Measurements from ENCODE around the gene PDE4D.

PDE4D gene

GRCh38 chr5:59221769-59222168 is 671.8 kb downstream of the PDE4D start:
- Histone ChIP-seq H3K27ac (ENCODE audit: low read depth, low read length, severe bottlenecking) (no peak overlapping the region), H3K4me1 (ENCODE audit: control insufficient read depth, insufficient read depth, low read length, poor library complexity, severe bottlenecking) (no peaks in the 10 kb centered on the region), H3K9me3 (ENCODE audit: control insufficient read depth, low read length) (no peaks in the 10 kb centered on the region), H3K36me3 (ENCODE audit: control insufficient read depth, insufficient read depth, low read length) (no peaks in the 10 kb centered on the region), H3K4me3 (ENCODE audit: extremely low read depth, insufficient read depth, low read length, poor library complexity, severe bottlenecking) (no peak overlapping the region)
- WGBS, 2 experiments (ENCODE audit: insufficient coverage in 2 of 2) = 85 to 100% methylated on average over 2 of the region's 2 CpGs

GRCh38 chr5:59218424-59219045 is 675.0 kb downstream of the PDE4D start:
- WGBS, 2 experiments (ENCODE audit: insufficient coverage in 2 of 2) = no CpG with 5 or more reads among the region's 2 CpGs
- no peaks in the 10 kb centered on the region for H3K9me3 ChIP-seq (ENCODE audit: control insufficient read depth, low read length)

GRCh38 chr5:59216841-59217240 is 676.7 kb downstream of the PDE4D start:
- Histone ChIP-seq H3K36me3 (ENCODE audit: control insufficient read depth, insufficient read depth, low read length) (no peaks in the 10 kb centered on the region), H3K4me3 (ENCODE audit: extremely low read depth, insufficient read depth, low read length, poor library complexity, severe bottlenecking) (no peak overlapping the region), H3K27ac (ENCODE audit: low read depth, low read length, severe bottlenecking) (no peak overlapping the region), H3K9me3 (ENCODE audit: control insufficient read depth, low read length) (no peaks in the 10 kb centered on the region), H3K4me1 (ENCODE audit: control insufficient read depth, insufficient read depth, low read length, poor library complexity, severe bottlenecking) (no peaks in the 10 kb centered on the region)
- 86 to 87% methylated on average over 1 to 3 of the region's 4 CpGs for WGBS, 2 experiments (ENCODE audit: insufficient coverage in 2 of 2)

More at GRCh38 chr5:59218424-59219045, 675.0 kb downstream of the PDE4D start:
- Histone ChIP-seq H3K36me3 (ENCODE audit: control insufficient read depth, insufficient read depth, low read length) (no peaks in the 10 kb centered on the region), H3K27ac (ENCODE audit: low read depth, low read length, severe bottlenecking) (no peak overlapping the region), H3K4me1 (ENCODE audit: control insufficient read depth, insufficient read depth, low read length, poor library complexity, severe bottlenecking) (no peaks in the 10 kb centered on the region), H3K4me3 (ENCODE audit: extremely low read depth, insufficient read depth, low read length, poor library complexity, severe bottlenecking) (no peak overlapping the region)

- no peaks in the 10 kb centered on the region for H3K9me3 ChIP-seq (ENCODE audit: control insufficient read depth, low read length)
These were observed 680.9 kb downstream of the PDE4D start for GRCh38 chr5:59212596-59212995.

GRCh38 chr5:59209758-59210359 is 683.7 kb downstream of the PDE4D start:
- no peak overlapping the region for H3K27ac ChIP-seq (ENCODE audit: low read depth, low read length, severe bottlenecking)
- H3K9me3 ChIP-seq (ENCODE audit: control insufficient read depth, low read length) = no peaks in the 10 kb centered on the region
- H3K36me3 ChIP-seq (ENCODE audit: control insufficient read depth, insufficient read depth, low read length) = no peaks in the 10 kb centered on the region
- H3K4me3 ChIP-seq (ENCODE audit: extremely low read depth, insufficient read depth, low read length, poor library complexity, severe bottlenecking) = no peak overlapping the region
- WGBS, 2 experiments (ENCODE audit: insufficient coverage in 2 of 2) = 100% methylated on average over 1 of the region's 3 CpGs; no CpG with 5 or more reads in 1 of the 2 experiments
- no peaks in the 10 kb centered on the region for H3K4me1 ChIP-seq (ENCODE audit: control insufficient read depth, insufficient read depth, low read length, poor library complexity, severe bottlenecking)

More at GRCh38 chr5:59212596-59212995, 680.9 kb downstream of the PDE4D start:
- no peak overlapping the region for H3K4me3 ChIP-seq (ENCODE audit: extremely low read depth, insufficient read depth, low read length, poor library complexity, severe bottlenecking)
- H3K27ac ChIP-seq (ENCODE audit: low read depth, low read length, severe bottlenecking) = no peak overlapping the region
- no peaks in the 10 kb centered on the region for H3K4me1 ChIP-seq (ENCODE audit: control insufficient read depth, insufficient read depth, low read length, poor library complexity, severe bottlenecking)
- H3K36me3 ChIP-seq (ENCODE audit: control insufficient read depth, insufficient read depth, low read length) = no peaks in the 10 kb centered on the region
- WGBS, 2 experiments (ENCODE audit: insufficient coverage in 2 of 2) = no CpG with 5 or more reads among the region's 1 CpG

GRCh38 chr5:59208474-59208873 is 685.1 kb downstream of the PDE4D start:
- Histone ChIP-seq H3K27ac (ENCODE audit: low read depth, low read length, severe bottlenecking) (no peak overlapping the region), H3K4me3 (ENCODE audit: extremely low read depth, insufficient read depth, low read length, poor library complexity, severe bottlenecking) (no peak overlapping the region), H3K4me1 (ENCODE audit: control insufficient read depth, insufficient read depth, low read length, poor library complexity, severe bottlenecking) (no peaks in the 10 kb centered on the region), H3K9me3 (ENCODE audit: control insufficient read depth, low read length) (no peaks in the 10 kb centered on the region), H3K36me3 (ENCODE audit: control insufficient read depth, insufficient read depth, low read length) (no peaks in the 10 kb centered on the region)

- Histone ChIP-seq H3K9me3 (ENCODE audit: control insufficient read depth, low read length) (no peaks in the 10 kb centered on the region), H3K36me3 (ENCODE audit: control insufficient read depth, insufficient read depth, low read length) (no peaks in the 10 kb centered on the region), H3K4me1 (ENCODE audit: control insufficient read depth, insufficient read depth, low read length, poor library complexity, severe bottlenecking) (no peaks in the 10 kb centered on the region), H3K4me3 (ENCODE audit: extremely low read depth, insufficient read depth, low read length, poor library complexity, severe bottlenecking) (no peak overlapping the region), H3K27ac (ENCODE audit: low read depth, low read length, severe bottlenecking) (no peak overlapping the region)
- WGBS, 2 experiments (ENCODE audit: insufficient coverage in 2 of 2) = 100% methylated on average over 1 of the region's 1 CpG; no CpG with 5 or more reads in 1 of the 2 experiments
These were observed 686.1 kb downstream of the PDE4D start for GRCh38 chr5:59207401-59207800.

- Histone ChIP-seq H3K36me3 (ENCODE audit: control insufficient read depth, insufficient read depth, low read length) (no peaks in the 10 kb centered on the region), H3K4me3 (ENCODE audit: extremely low read depth, insufficient read depth, low read length, poor library complexity, severe bottlenecking) (no peak overlapping the region), H3K27ac (ENCODE audit: low read depth, low read length, severe bottlenecking) (no peak overlapping the region), H3K9me3 (ENCODE audit: control insufficient read depth, low read length) (no peaks in the 10 kb centered on the region), H3K4me1 (ENCODE audit: control insufficient read depth, insufficient read depth, low read length, poor library complexity, severe bottlenecking) (no peaks in the 10 kb centered on the region)
- WGBS, 2 experiments (ENCODE audit: insufficient coverage in 2 of 2) = 100% methylated on average over 1 of the region's 1 CpG; no CpG with 5 or more reads in 1 of the 2 experiments
These were observed 687.4 kb downstream of the PDE4D start for GRCh38 chr5:59206132-59206581.

- 93 to 100% methylated on average over 2 of the region's 5 CpGs for WGBS, 2 experiments (ENCODE audit: insufficient coverage in 2 of 2)
- H3K4me3 ChIP-seq (ENCODE audit: extremely low read depth, insufficient read depth, low read length, poor library complexity, severe bottlenecking) = no peak overlapping the region
- no peaks in the 10 kb centered on the region for H3K4me1 ChIP-seq (ENCODE audit: control insufficient read depth, insufficient read depth, low read length, poor library complexity, severe bottlenecking)
- H3K9me3 ChIP-seq (ENCODE audit: control insufficient read depth, low read length) = no peaks in the 10 kb centered on the region
- no peaks in the 10 kb centered on the region for H3K36me3 ChIP-seq (ENCODE audit: control insufficient read depth, insufficient read depth, low read length)
- H3K27ac ChIP-seq (ENCODE audit: low read depth, low read length, severe bottlenecking) = no peak overlapping the region
These were observed 689.2 kb downstream of the PDE4D start for GRCh38 chr5:59204114-59204897.

- H3K4me1 ChIP-seq (ENCODE audit: control insufficient read depth, insufficient read depth, low read length, poor library complexity, severe bottlenecking) = no peaks in the 10 kb centered on the region
- H3K36me3 ChIP-seq (ENCODE audit: control insufficient read depth, insufficient read depth, low read length) = no peaks in the 10 kb centered on the region
- H3K9me3 ChIP-seq (ENCODE audit: control insufficient read depth, low read length) = no peaks in the 10 kb centered on the region
- no peak overlapping the region for H3K27ac ChIP-seq (ENCODE audit: low read depth, low read length, severe bottlenecking)
- 92 to 100% methylated on average over 2 of the region's 7 CpGs for WGBS, 2 experiments (ENCODE audit: insufficient coverage in 2 of 2)
- H3K4me3 ChIP-seq (ENCODE audit: extremely low read depth, insufficient read depth, low read length, poor library complexity, severe bottlenecking) = no peak overlapping the region
These were observed 693.7 kb downstream of the PDE4D start for GRCh38 chr5:59199868-59200267.
